PC-9 (cell line): ENCODE results near the gene ASTN2. TPM values are rescaled to one million over a fixed set of nuclear protein-coding genes. Genes with fewer than 3 reads are reported as not detected.

Experiments
- BruUV-seq: library from RNA; stranded (reverse); fragments of 400-500 nt; replicated peaks from 2 replicates; lab custom pipeline; 2021; lab: Mats Ljungman, UMichigan
- CTCF ChIA-PET: fragments of 300-600 bp; sonication (Branson Sonifier 250); formaldehyde crosslinking; loops from one replicate; lab custom pipeline; 2022; ENCODE audit warnings: antibody characterized with exemption; lab: Charles Lee
- POLR2A ChIA-PET: fragments of 300-600 bp; sonication (Branson Sonifier 250); formaldehyde crosslinking; loops from one replicate; lab custom pipeline; 2022; ENCODE audit warnings: antibody characterized with exemption; ENCODE audit not compliant: unreplicated experiment; lab: Charles Lee
- DNase-seq, 2 experiments: peaks; one replicate each; pipeline versions ENCODE4 v3.0.0 to v3.0.0-alpha.2; 2015 to 2022; ENCODE audit warnings: mixed read lengths in 1 of 2
- H2AFZ ChIP-seq: fragments of 200-600 bp; sonication (generic); 2 replicates; pipeline ENCODE4 v1.8.1; 2017; ENCODE audit warnings: antibody characterized with exemption
- H3F3A ChIP-seq: fragments of 200-600 bp; sonication (generic); 2 replicates; pipeline ENCODE4 v1.8.1; 2017; ENCODE audit warnings: antibody characterized with exemption, mild to moderate bottlenecking, low read depth; ENCODE audit not compliant: insufficient read depth
- H3K27ac ChIP-seq: fragments of 200-600 bp; sonication (generic); 2 replicates; pipeline ENCODE4 v1.6.1; 2016; ENCODE audit warnings: mixed run types
- H3K27me3 ChIP-seq: fragments of 200-600 bp; sonication (generic); 2 replicates; pipeline ENCODE4 v1.6.1; 2016; ENCODE audit warnings: low read depth, mixed run types; ENCODE audit not compliant: insufficient read depth
- H3K36me3 ChIP-seq: fragments of 200-600 bp; sonication (generic); 2 replicates; pipeline ENCODE4 v1.6.1; 2016; ENCODE audit warnings: low read depth, mixed run types
- H3K4me1 ChIP-seq: fragments of 200-600 bp; sonication (generic); replicated peaks from 2 replicates; pipeline ENCODE4 v1.6.1; 2016; ENCODE audit warnings: mixed run types; ENCODE audit not compliant: insufficient read depth
- H3K4me2 ChIP-seq: fragments of 200-600 bp; sonication (generic); 2 replicates; pipeline ENCODE4 v1.6.1; 2017; ENCODE audit warnings: mixed run types
- H3K4me3 ChIP-seq: fragments of 200-600 bp; sonication (generic); 2 replicates; pipeline ENCODE4 v1.6.1; 2016; ENCODE audit warnings: mixed run types
- H3K79me2 ChIP-seq: fragments of 200-600 bp; sonication (generic); 2 replicates; pipeline ENCODE4 v1.6.1; 2017; ENCODE audit warnings: low read depth, mixed run types
- H3K9me2 ChIP-seq: fragments of 200-600 bp; sonication (generic); 2 replicates; pipeline ENCODE4 v1.8.1; 2017; ENCODE audit warnings: mild to moderate bottlenecking; ENCODE audit not compliant: insufficient read depth
- H3K9me3 ChIP-seq: fragments of 200-600 bp; sonication (generic); 2 replicates; pipeline ENCODE4 v1.8.1; 2016; ENCODE audit warnings: low read depth; ENCODE audit not compliant: insufficient read depth
- H4K20me1 ChIP-seq: fragments of 200-600 bp; sonication (generic); 2 replicates; pipeline ENCODE4 v1.8.1; 2017; ENCODE audit not compliant: insufficient read depth
- EZH2 ChIP-seq: fragments of 200-600 bp; sonication (generic); IDR thresholded peaks from 2 replicates; pipeline ENCODE4 v1.8.0; 2017; ENCODE audit warnings: antibody characterized with exemption, low read depth
- intact Hi-C: fragments of 100-400 bp; cut with micrococcal nuclease; formaldehyde crosslinking; loops from one replicate; pipeline ENCODE4 v1.10.0; 2022; ENCODE audit not compliant: unreplicated experiment
- total RNA-seq: library from RNA; stranded (reverse); gene quantifications from 2 replicates; pipeline ENCODE4 v1.2.3, GENCODE V29; 2021
- TF ChIP-seq, protein P1 (sequence below): fragments of 200-600 bp; sonication (generic); conservative IDR thresholded peaks from 2 replicates; pipeline ENCODE4 v1.6.1; 2017; ENCODE audit warnings: mixed run types, antibody characterized with exemption, mild to moderate bottlenecking, moderate library complexity

The ASTN2 gene
- total RNA-seq, 1 experiment from 2014 or later: 6.2 TPM

DNA sequence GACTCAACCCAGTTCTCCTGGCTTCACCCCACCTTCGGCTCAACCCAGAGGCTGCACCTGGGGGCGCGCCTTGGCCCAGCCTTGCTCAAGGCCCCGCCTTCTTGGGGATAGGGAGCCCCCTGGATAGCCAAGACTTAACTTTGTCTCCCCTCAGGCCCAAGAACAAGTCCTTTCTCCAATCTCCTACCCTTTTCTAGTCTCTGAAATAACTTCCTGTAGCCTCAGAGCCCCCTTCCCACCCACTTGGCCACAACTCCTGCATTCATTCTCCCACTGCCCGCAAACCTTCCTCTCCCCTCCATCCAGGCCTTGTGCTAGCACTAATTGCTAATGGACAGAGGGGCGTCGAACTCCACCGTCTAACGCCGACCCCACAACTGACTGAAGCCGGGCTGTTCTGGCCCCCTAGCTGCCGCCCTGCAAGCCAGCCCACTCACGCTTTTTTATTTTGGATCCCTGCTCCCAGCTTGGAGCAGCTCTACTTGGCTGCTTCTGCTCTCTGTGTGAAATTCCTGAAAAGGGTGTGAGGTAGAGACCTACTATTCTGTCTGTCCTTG is 579 bp upstream of the ASTN2 start:
- ChIA-PET CTCF (no interaction called here), POLR2A (no interaction called here)
- Histone ChIP-seq H3K9me3 (no peaks in the 10 kb centered on the region), H3K4me2 (no peak overlapping the region), H3K27me3 (peaks cover 26% of the 10 kb centered on the region; the same call in 1 of the 2 replicates), H4K20me1 (no peaks in the 10 kb centered on the region), H3K4me3 (no peak overlapping the region), H3K36me3 (no peaks in the 10 kb centered on the region), H3K4me1 (no peaks in the 10 kb centered on the region), H3K9me2 (no peaks in the 10 kb centered on the region), H2AFZ (no peak overlapping the region), H3K27ac (no peak overlapping the region), H3K79me2 (no peaks in the 10 kb centered on the region), H3F3A (no peaks in the 10 kb centered on the region)
- intact Hi-C loops: no loop called here
- DNase-seq: no peak
- BruUV-seq: no TSS peak
- TF ChIP-seq, protein P1, sequence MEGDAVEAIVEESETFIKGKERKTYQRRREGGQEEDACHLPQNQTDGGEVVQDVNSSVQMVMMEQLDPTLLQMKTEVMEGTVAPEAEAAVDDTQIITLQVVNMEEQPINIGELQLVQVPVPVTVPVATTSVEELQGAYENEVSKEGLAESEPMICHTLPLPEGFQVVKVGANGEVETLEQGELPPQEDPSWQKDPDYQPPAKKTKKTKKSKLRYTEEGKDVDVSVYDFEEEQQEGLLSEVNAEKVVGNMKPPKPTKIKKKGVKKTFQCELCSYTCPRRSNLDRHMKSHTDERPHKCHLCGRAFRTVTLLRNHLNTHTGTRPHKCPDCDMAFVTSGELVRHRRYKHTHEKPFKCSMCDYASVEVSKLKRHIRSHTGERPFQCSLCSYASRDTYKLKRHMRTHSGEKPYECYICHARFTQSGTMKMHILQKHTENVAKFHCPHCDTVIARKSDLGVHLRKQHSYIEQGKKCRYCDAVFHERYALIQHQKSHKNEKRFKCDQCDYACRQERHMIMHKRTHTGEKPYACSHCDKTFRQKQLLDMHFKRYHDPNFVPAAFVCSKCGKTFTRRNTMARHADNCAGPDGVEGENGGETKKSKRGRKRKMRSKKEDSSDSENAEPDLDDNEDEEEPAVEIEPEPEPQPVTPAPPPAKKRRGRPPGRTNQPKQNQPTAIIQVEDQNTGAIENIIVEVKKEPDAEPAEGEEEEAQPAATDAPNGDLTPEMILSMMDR: no peak
- TF ChIP-seq EZH2: no peak

DNA sequence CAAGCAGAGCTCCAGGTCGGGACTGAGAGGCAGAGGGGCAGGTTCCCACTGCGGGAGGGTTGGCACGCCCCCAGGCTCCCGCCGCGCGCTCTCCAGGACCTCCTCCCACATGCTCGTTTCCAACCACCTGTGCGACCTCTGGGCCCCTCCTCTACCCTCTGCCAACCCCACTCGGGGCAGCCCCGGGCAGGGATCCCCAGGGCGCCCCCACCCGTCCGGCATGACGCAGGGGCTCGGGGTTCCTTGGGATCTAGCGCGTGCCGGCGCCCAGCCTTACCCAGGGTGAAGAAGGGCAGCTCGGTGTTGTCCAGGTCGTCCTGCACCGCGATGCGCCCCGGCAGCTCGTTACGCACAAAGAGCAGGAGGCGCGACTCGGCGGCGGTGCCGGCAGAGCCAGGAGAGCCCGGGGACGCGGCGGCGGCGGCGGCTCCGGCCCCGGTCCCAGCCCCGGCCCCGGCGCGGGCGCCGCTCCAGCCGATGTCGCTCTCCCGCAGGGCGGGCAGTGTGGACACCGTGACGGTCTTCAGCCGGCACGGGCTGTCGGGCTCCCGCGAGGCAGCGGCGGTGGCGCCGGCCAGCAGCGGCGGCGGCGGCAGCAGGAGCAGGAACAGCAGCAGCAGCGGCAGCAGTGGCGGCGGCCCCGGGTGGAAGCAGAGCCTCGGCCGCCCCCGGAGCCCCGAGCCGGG is 494 bp downstream of the ASTN2 start:
- H2AFZ ChIP-seq: no peak overlapping the region
- intact Hi-C loops: no loop called here

DNA sequence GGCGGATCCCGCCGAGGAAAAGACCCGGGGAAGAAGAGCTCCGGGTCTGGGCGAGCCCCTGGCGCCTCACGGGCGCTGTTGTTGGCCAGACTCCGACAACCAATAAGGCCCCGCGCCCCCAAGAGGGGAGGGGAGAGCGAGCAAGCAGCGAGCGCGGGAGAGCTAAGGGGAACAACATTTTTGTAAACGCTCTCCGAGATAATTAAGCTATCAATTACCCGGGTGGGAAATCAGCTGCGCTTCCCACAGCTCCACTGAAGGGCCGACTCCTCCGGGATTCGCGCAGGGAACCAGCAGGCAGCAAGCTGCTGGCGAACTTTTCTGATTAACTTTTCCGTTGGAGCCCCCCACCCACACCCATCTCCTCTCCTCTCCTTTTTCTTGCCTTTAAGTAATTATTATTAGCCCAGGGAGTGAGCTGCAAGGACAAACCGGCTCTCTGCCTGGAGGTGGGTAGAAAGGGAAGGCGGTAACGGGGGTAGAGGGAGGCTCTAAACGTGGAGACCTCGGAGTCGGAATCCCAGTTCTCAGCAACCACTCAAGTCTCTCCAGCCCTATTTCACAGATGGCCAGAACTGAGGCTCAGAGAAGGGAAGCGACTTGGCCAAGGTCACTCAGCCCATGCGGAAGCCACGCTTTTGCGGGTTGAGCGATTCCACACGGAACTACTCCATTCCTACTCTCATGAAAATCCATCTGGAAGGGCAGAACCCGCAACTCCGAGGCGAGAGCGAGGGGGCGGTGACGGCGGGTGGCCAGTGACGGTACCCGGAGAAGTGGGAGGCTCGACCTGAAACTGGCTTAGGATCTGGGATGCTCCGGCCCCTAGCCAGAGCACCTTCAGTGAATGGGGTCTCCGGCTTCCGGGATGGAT is 1.3 kb downstream of the ASTN2 start:
- H3K4me3 ChIP-seq: no peak overlapping the region
- H3K4me2 ChIP-seq: no peak overlapping the region
- CTCF ChIA-PET: no interaction called here
- no peaks in the 10 kb centered on the region for H3K9me2 ChIP-seq
- no peaks in the 10 kb centered on the region for H3K79me2 ChIP-seq
- peaks cover 3% of the 10 kb centered on the region; the same call in 1 of the 2 replicates for H4K20me1 ChIP-seq
- intact Hi-C loops: no loop called here
- no peak overlapping the region for H3K27ac ChIP-seq
- no peaks in the 10 kb centered on the region for H3K4me1 ChIP-seq
- no peaks in the 10 kb centered on the region for H3F3A ChIP-seq
- H3K9me3 ChIP-seq: no peaks in the 10 kb centered on the region
- TF ChIP-seq, protein P1: no peak
- no peak for TF ChIP-seq EZH2
- no peak overlapping the region for H2AFZ ChIP-seq
- no peaks in the 10 kb centered on the region for H3K36me3 ChIP-seq
- POLR2A ChIA-PET: no interaction called here
- no TSS peak for BruUV-seq
- DNase-seq: no peak
- H3K27me3 ChIP-seq: peaks cover 19% of the 10 kb centered on the region; the same call in 1 of the 2 replicates

More for the DNA sequence above, 494 bp downstream of the ASTN2 start:
- Histone ChIP-seq H3K4me1 (no peaks in the 10 kb centered on the region), H3K27me3 (peaks cover 19% of the 10 kb centered on the region; the same call in 1 of the 2 replicates), H3K36me3 (no peaks in the 10 kb centered on the region), H3K79me2 (no peaks in the 10 kb centered on the region), H3K27ac (no peak overlapping the region), H3K9me3 (no peaks in the 10 kb centered on the region), H3F3A (no peaks in the 10 kb centered on the region), H4K20me1 (peaks cover 3% of the 10 kb centered on the region; the same call in 1 of the 2 replicates), H3K4me2 (no peak overlapping the region), H3K9me2 (no peaks in the 10 kb centered on the region), H3K4me3 (no peak overlapping the region)
- ChIA-PET CTCF (no interaction called here), POLR2A (no interaction called here)
- no peak for DNase-seq
- BruUV-seq: no TSS peak
- TF ChIP-seq, protein P1: no peak
- no peak for TF ChIP-seq EZH2
